Psoas muscle (tissue), 8 donors: ENCODE results near the gene ATXN10. TPM values are rescaled to one million over a fixed set of nuclear protein-coding genes. Genes with fewer than 3 reads are reported as not detected.

Experiments
- ATAC-seq, 4 donors: fragments of 200-7000 bp; cut with Tn5 transposase; one replicate each; pipeline ENCODE4 v1.9.1; 2020; ENCODE audit warnings: moderate library complexity in 3 of 4, mild to moderate bottlenecking in 2 of 4
- DNase-seq, 2 donors: peaks; one replicate each; pipeline ENCODE4 v3.0.0-alpha.2; 2020
- H3K27ac ChIP-seq: fragments of 200-600 bp; one replicate; pipeline ENCODE4 v1.8.0; 2022
- H3K27me3 ChIP-seq, 3 donors: fragments of 200-600 bp in 1 of 3; one replicate each; pipeline versions ENCODE4 v1.6.1 to v1.8.0; 2013 to 2022; ENCODE audit warnings: low read length in 2 of 3, mild to moderate bottlenecking in 2 of 3, moderate library complexity in 1 of 3; ENCODE audit not compliant: insufficient read depth in 3 of 3
- H3K36me3 ChIP-seq, 2 donors: fragments of 200-600 bp in 1 of 2; one replicate each; pipeline versions ENCODE4 v1.6.1 to v1.8.0; 2013 to 2022; ENCODE audit warnings: low read depth in 1 of 2, mild to moderate bottlenecking in 1 of 2, moderate library complexity in 1 of 2; ENCODE audit not compliant: insufficient read depth in 1 of 2
- H3K4me1 ChIP-seq: fragments of 200-600 bp; one replicate; pipeline ENCODE4 v1.8.0; 2022
- H3K4me3 ChIP-seq: fragments of 200-600 bp; one replicate; pipeline ENCODE4 v1.8.0; 2022; ENCODE audit warnings: mild to moderate bottlenecking
- H3K9me3 ChIP-seq: fragments of 200-600 bp; one replicate; pipeline ENCODE4 v1.8.0; 2022
- CTCF ChIP-seq: fragments of 200-600 bp; IDR thresholded peaks from one replicate; pipeline ENCODE4 v1.8.0; 2022; ENCODE audit warnings: antibody characterized with exemption
- WGBS, 3 donors: extraction: QIAGEN DNeasy Blood & Tissue Kit; methylation state at CpG; one replicate each; pipeline versions ENCODE4 v1.1.6 to v1.1.7; 2013; 5-methylcytosine and 5-hydroxymethylcytosine counted together
- intact Hi-C, 2 donors: fragments of 100-400 bp; cut with DNase I; formaldehyde crosslinking; loops; one replicate each; pipeline versions ENCODE4 v1.11.0 to v1.14.2; 2022
- polyA plus RNA-seq, 3 donors: library from polyadenylated mRNA; stranded (reverse); fragments of 200-250 nt; gene quantifications; one replicate each; pipeline ENCODE4 v1.2.3, GENCODE V29; 2013
- total RNA-seq, 4 donors: library from RNA; stranded (reverse); fragmentation: NEBNext Ultra II Directional in 2 of 4; extraction: Animal tissue kit (Norgen Biotek cat#: 25700) in 2 of 4; gene quantifications; one replicate each; pipeline versions ENCODE4 v1.2.1 to v1.2.4, GENCODE V29; 2021 to 2023
- donor health status: healthy with polysubstance abuse.
- donor health status: DM: no; HTN: no; CAD: no; lungs with moderate emphysema.
- donor health status: Bipolar disorder and iron deficiency.
- donor health status: healthy.
- donor health status: DM: yes; HTN: yes; CAD: no.
- donor health status: DM: no; HTN: no; CAD: no.
- donor health status: DM: no; HTN: no; CAD: no.
- donor health status: DM: yes; HTN: yes; CAD: no.

Gene ATXN10
- total and polyA plus RNA-seq, 7 donors = 57.7 to 173 (median 115) TPM

- TF ChIP-seq CTCF = no peak
- Histone ChIP-seq H3K4me1 (no peaks in the 10 kb centered on the region), H3K9me3 (no peaks in the 10 kb centered on the region), H3K36me3 (no peaks in the 10 kb centered on the region), H3K4me3 (no peak overlapping the region), H3K27me3 (peaks cover 0 to 84% (median 11%) of the 10 kb centered on the region in 3 donors), H3K27ac (no peak overlapping the region)
- WGBS, 3 donors = 35 to 50% (median 43%) methylated on average over 6 of the region's 6 CpGs
- no peak for ATAC-seq
- intact Hi-C loops = no loop called here
- peak in 1 of 2 donors; percentile 40 for DNase-seq
Measured at GRCh38 chr22:45879552-45879949, 207.9 kb downstream of the ATXN10 start.

GRCh38 chr22:45880091-45880715 lies 208.6 kb downstream of the ATXN10 start:
- 23 to 25% (median 24%) methylated on average over 22 of the region's 22 CpGs for WGBS, 3 donors

GRCh38 chr22:45880716-45881523 lies 209.3 kb downstream of the ATXN10 start:
- Histone ChIP-seq H3K36me3 (no peaks in the 10 kb centered on the region), H3K9me3 (no peaks in the 10 kb centered on the region), H3K27me3 (peaks cover 0 to 85% (median 12%) of the 10 kb centered on the region in 3 donors), H3K4me3 (no peak overlapping the region), H3K27ac (no peak overlapping the region), H3K4me1 (no peaks in the 10 kb centered on the region)
- intact Hi-C loops = no loop called here
- WGBS, 3 donors = 7 to 11% (median 11%) methylated on average over 49 of the region's 49 CpGs
- TF ChIP-seq CTCF = no peak
- no peak for ATAC-seq
- DNase-seq = peak in 1 of 2 donors; percentile 45

More at GRCh38 chr22:45880091-45880715, 208.6 kb downstream of the ATXN10 start:
- Histone ChIP-seq H3K27me3 (peaks cover 0 to 85% (median 12%) of the 10 kb centered on the region in 3 donors), H3K4me3 (no peak overlapping the region), H3K4me1 (no peaks in the 10 kb centered on the region), H3K27ac (no peak overlapping the region), H3K9me3 (no peaks in the 10 kb centered on the region), H3K36me3 (no peaks in the 10 kb centered on the region)
- DNase-seq (peak in 1 of 2 donors; percentile 23), ATAC-seq (no peak)
- intact Hi-C loops = no loop called here
- TF ChIP-seq CTCF = no peak

GRCh38 chr22:45881524-45881875 lies 209.9 kb downstream of the ATXN10 start:
- Histone ChIP-seq H3K27me3 (peaks cover 0 to 85% (median 12%) of the 10 kb centered on the region in 3 donors), H3K4me1 (no peaks in the 10 kb centered on the region), H3K27ac (no peak overlapping the region), H3K4me3 (no peak overlapping the region), H3K36me3 (no peaks in the 10 kb centered on the region), H3K9me3 (no peaks in the 10 kb centered on the region)
- WGBS, 3 donors = 68 to 79% (median 69%) methylated on average over 8 of the region's 8 CpGs
- ATAC-seq (no peak), DNase-seq (peak in 1 of 2 donors; percentile 32)
- intact Hi-C loops = no loop called here
- TF ChIP-seq CTCF = no peak
